ENCODE measurements around the gene SNX27. TPM values are rescaled to one million over a fixed set of nuclear protein-coding genes. Genes with fewer than 3 reads are reported as not detected.

SNX27 gene
- total and polyA plus RNA-seq, 10 of the 15 experiments (the other 5 are each of a cell fraction or from before 2014, with no cell fraction given), result 3.8 to 21.8 (median 12.5) TPM

- no peak for TF ChIP-seq ZSCAN29 (IDR thresholded peaks at IDR 0.05)
Observed at GRCh38 chr1:151585622-151586021, 26.2 kb upstream of the SNX27 start (continued).

GRCh38 chr1:151590961-151591360 is 20.9 kb upstream of the SNX27 start:
- Histone ChIP-seq H3K4me1 (ENCODE audit: control insufficient read depth, insufficient read depth, low read length) (no peaks in the 10 kb centered on the region), H3K9ac (ENCODE audit: control insufficient read depth, insufficient read depth, low read length) (no peak overlapping the region), H3K27ac (ENCODE audit: control insufficient read depth, insufficient read depth) (no peak overlapping the region), H4K20me1 (ENCODE audit: control insufficient read depth, insufficient read depth) (no peaks in the 10 kb centered on the region), H3K36me3 (ENCODE audit: control insufficient read depth in 2 of 2, insufficient read depth in 2 of 2, low read length in 1 of 2) (no peaks in the 10 kb centered on the region), H3K9me3 (replicated peaks; ENCODE audit: control insufficient read depth, insufficient read depth, low read length) (peaks cover 2% of the 10 kb centered on the region; the same call in 2 of the 3 replicates), H3K4me2 (ENCODE audit: control insufficient read depth, insufficient read depth) (no peak overlapping the region), H3K27me3 (replicated peaks in 1 of 2; ENCODE audit: control insufficient read depth in 2 of 2, insufficient read depth in 2 of 2, low read length in 1 of 2) (no peaks in the 10 kb centered on the region; a peak in 1 of 4 replicates), H2AFZ (ENCODE audit: control insufficient read depth, low read depth, low read length) (no peak overlapping the region), H3K79me2 (ENCODE audit: control insufficient read depth, insufficient read depth, low read length) (no peaks in the 10 kb centered on the region), H3K4me3 (no peak overlapping the region)
- in situ Hi-C loops (cut with MboI) (loop anchor here (5.0 kb wide), 1 partner anchor 246 kb away; the partner anchor contains the start of gene C2CD4D), intact Hi-C loops (cut with micrococcal nuclease; ENCODE audit: unreplicated experiment) (loop anchor here (5.0 kb wide), 1 partner anchor 149 kb away; no protein-coding TSS in a partner anchor)
- 26% methylated on average over 3 of the region's 3 CpGs for WGBS (ENCODE audit: insufficient coverage, insufficient replicate concordance, low lambda C conversion rate, missing lambda C conversion rate)
- ATAC-seq (no peak), DNase-seq (ENCODE audit: low read depth, low spot score) (no peak), FAIRE-seq (no peak)
- RAD21 ChIA-PET (ENCODE audit: unreplicated experiment), result interaction anchor here (1.1 to 1.4 kb wide), 2 partner anchors 57 to 147 kb away, joined by 3 read pairs; no protein-coding TSS in a partner anchor
- POLR2A ChIA-PET, result no interaction called here
- SMC1A ChIA-PET (ENCODE audit: uncharacterized antibody, unreplicated experiment), result interaction anchor here (0.9 kb wide), 1 partner anchor 96 kb away, joined by 3 read pairs; no protein-coding TSS in a partner anchor
- CTCF ChIA-PET, result interaction anchor here (1.0 kb wide), 1 partner anchor 147 kb away, joined by 7 read pairs; no protein-coding TSS in a partner anchor
- no TSS peak for BruUV-seq (replicated peaks)
- TF ChIP-seq HSF1 (IDR thresholded peaks at IDR 0.05; ENCODE audit: low read depth, low read length), result no peak
- no peak for TF ChIP-seq PAX8 (IDR thresholded peaks at IDR 0.05)
- no peak for TF ChIP-seq NRF1 (conservative IDR thresholded peaks at IDR 0.05; ENCODE audit: low read depth, low read length)
- TF ChIP-seq EZH2 (IDR thresholded peaks at IDR 0.05; ENCODE audit: borderline replicate concordance, control insufficient read depth, low read depth, low read length), result no peak
- TF ChIP-seq STAT3 (IDR thresholded peaks at IDR 0.05; ENCODE audit: low read depth, low read length), result no peak
- no peak for TF ChIP-seq NBN (IDR thresholded peaks at IDR 0.05)
- TF ChIP-seq CEBPZ (IDR thresholded peaks at IDR 0.05; ENCODE audit: low read depth, low read length), result no peak
- no peak for TF ChIP-seq SPI1 (IDR thresholded peaks at IDR 0.05; ENCODE audit: borderline replicate concordance, insufficient read depth, low read depth, low read length)
- TF ChIP-seq IRF3 (IDR thresholded peaks at IDR 0.05), result no peak
- no peak for TF ChIP-seq CHD2 (IDR thresholded peaks at IDR 0.05; ENCODE audit: borderline replicate concordance, low read depth, low read length)
- TF ChIP-seq, protein P1, sequence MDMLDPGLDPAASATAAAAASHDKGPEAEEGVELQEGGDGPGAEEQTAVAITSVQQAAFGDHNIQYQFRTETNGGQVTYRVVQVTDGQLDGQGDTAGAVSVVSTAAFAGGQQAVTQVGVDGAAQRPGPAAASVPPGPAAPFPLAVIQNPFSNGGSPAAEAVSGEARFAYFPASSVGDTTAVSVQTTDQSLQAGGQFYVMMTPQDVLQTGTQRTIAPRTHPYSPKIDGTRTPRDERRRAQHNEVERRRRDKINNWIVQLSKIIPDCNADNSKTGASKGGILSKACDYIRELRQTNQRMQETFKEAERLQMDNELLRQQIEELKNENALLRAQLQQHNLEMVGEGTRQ (IDR thresholded peaks at IDR 0.05; ENCODE audit: borderline replicate concordance, low read depth, low read length), result no peak
- TF ChIP-seq RB1 (IDR thresholded peaks at IDR 0.05; ENCODE audit: borderline replicate concordance), result no peak
- TF ChIP-seq CREM (IDR thresholded peaks at IDR 0.05; ENCODE audit: low read depth), result no peak
- TF ChIP-seq CBX5 (IDR thresholded peaks at IDR 0.05; ENCODE audit: low read depth), result no peak
- TF ChIP-seq LARP7 (IDR thresholded peaks at IDR 0.05), result no peak
